ENCODE measurements around the gene PRDM13.
A peak's percentile ranks its signal among the peaks of the same experiment; 100 is the strongest.
"Not testable (repeated sequence)": the region's sequence is repeated elsewhere in the genome, so short reads cannot be mapped to it uniquely, and the experiment has no call there.

PRDM13 gene

DNA sequence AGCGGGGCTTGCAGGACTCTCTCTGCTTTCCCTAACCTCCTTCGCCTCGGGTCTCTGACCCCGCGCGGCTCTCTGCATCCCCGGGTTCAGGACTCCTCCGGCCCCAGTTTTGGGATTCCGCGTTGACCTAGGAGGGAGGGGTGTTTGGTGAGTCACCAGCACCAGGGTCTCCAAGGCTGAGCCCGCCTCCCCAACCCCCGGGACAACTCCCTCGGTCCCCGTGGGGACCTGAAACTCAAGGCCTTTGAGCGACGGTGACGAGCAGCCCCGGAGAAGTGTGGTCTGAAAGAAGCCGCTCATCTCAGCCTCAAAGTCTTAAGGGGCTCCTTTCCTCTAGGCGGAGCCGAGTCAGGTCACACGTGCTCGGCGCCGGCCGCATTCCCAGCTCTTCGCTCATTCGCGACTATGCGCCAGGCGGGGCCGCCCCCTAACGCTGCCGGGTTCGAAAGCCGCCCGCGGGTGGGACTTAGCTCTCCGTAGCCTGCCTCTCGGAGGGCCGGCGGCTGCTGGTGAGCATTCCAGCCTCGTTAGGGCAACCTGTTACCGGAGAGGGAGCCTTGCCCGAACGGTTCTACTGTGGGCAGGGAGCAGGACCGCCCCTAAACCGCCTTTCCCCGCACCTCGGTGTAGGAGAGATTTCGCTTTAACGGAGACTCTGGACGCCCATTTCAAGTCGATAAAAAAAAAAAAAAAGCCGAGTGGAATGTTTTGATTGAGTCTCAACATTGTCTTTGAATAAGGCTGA, 3.0 kb upstream of the PRDM13 start:
- DNase-seq (ENCODE audit: low spot score), result peak; percentile 70

DNA sequence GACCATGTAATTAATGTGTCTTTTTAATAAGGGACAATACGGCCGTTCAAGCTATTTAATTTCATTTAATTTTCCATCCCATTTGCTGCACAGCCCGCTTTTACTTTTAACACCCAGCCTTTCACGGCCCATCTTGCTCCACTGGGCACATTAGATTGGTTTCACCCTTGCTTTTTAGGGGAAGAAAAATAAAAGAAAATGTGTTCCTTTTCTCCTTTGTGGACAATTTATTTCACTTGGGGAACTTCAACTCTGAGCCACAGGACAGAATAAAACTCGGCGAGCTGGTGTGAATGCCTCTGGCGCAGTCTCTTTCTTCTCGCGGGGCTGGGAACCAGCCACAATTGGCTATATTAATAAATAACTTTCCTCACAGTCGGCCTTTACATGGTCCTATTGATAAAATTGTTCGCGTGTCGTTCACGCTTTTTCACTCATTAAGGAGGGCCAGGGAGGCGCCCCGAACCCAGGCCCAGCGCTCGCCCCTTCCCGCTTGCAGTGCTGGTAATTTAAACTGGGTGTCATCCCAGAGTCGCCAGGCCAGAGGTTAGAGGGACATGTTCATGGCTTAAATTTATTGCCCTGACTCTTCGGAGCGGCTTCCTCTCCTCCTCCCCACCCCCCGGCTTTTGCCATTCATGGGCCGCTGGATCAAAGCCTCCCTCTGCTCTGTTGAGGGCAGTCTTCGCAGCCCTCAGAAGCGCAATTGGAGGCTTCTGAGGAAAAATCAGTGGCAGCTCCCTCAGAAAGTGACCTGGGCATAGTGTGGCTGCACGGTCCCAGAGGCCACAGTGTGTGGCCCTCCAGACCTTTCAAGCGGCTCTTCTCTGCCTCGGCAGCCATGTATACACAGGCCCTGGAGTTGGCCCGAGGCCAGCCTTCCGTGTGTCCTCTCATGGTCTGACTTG, 2.2 kb upstream of the PRDM13 start:
- DNase-seq (ENCODE audit: low spot score), result no peak

DNA sequence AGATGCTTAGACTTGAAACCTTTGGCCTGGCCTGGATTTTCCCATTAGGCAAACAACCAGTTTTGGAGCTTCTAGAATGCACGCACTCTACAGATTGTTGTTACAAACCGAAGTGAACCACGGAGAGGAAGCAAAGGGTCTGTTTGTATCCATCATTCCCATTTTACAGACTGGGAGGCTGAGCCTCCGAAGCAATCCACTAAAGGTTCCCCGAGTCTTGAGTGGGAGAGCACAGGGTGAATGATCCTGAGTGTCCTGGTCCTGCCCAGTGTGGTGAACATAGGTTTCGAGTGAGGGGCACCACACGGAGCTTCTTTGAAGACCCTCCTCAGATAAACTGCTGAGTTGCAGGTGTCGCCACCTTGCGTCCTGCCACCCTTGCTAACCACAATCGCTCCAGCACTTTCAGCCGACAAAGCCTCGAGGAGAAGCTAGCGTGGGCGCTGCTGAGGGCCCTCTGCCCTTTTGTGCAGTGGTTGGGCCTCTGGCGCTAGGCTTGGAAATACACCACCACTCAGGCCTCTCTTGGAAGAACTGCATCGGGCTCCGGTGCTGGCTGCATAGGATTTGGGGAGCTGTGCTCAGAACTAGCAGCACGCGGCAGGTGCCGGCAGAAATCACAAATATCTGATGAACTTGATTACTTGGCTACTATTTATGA, 1.4 kb upstream of the PRDM13 start:
- DNase-seq (ENCODE audit: low spot score), result peak; percentile 27

DNA sequence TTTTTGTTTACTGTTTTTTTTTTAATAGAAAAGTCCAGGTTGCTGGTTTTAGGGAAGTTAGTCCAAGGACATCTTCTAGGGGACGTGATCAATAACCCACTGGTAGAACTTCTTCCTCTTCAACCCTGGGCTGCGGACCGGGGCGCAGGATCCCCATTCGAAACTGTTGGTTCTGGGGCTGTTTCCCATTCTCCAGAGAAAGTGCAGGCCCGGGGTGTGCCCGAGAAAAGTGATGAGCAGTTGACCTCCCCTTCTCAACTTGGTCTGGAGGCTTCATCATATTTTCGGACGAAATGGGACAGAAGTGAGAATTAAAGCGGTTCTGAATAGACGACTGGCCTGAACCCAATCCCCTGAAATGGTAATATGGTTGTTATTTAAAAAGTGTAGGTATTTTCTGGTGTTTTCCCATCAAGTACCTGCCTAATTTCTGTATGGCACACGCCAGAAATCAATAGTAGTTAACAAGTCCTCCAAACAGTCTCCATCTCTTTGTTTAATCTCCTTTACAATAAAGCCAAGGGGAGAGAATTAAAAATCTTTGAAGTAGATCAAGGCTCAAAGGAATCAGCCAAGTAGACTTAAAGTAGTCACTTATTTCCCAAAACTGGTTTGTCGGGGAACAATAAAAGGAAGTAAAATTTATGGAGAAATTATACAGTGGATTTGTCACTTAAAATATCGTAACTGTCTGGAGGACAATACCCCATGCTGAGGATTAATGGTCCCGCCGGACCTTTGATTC, 550 bp upstream of the PRDM13 start:
- DNase-seq (ENCODE audit: low spot score), result no peak

DNA sequence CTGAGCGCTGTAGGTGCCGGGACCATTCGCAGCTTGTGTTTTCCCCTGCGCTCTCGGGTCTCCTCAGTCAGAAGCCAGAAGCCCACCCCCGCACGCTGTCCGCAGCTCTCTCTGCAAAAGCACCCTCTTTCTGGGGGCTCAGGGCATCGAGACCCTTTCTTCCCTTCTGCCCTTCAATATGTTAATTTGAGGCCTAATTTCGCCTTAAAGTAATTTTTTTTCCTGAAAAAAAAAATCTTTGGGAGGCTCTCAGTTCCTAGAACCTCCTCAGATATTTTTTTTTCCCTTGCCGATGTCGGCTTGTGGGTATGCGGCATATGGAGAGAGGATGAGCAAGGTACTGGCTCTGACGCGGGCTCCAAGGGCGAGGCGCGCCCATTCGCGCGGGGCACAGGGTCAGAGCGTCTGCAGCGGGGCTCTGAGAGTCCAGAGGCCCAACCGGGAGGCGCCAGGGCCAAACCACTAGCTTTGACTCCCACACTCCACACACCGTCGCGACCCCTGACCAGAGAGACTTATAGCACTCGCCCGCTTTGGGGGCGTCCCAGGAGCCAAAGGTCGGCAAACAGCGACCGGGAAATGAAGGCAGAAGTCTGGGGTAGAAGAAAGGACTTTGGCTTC, 893 bp downstream of the PRDM13 start:
- no peak for DNase-seq (ENCODE audit: low spot score)

DNA sequence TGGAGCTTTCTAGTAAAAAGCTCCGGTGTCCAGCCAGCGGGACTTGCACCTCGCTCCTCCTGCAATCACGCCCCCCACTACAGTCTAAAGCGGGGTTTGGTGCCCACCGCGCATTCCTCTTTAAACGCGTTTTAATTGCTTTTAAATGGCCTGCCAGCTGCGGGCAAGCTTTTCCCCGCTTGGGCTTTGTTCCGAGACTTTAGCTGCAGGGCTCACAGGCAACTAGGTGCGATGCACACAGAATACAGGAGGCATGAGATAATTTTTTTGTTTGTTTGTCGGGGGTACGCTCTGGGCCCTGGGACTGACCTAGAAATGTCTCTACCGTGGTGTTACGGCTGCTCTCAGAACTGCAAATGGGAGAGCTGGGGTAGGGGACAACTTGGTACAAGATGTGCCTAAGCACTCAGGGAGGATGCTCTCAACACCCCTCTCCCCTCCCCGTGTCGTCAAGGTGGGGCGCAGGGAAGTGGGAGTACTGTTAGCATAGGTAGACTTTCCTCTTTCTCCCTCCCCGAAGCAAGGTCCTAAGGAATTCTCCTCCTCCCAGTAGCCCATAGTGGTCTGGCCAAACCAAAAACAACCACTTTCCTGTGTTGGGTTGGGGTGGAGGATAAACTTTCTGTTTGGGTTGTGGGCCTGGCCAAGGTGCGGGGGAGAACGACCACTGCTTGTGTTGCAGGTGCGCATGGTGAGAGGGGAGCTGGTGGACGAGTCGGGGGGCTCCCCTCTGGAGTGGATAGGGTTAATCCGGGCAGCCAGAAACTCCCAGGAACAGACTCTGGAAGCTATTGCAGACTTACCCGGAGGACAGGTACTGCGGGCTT, 1.6 kb downstream of the PRDM13 start:
- no peak for DNase-seq (ENCODE audit: low spot score)

DNA sequence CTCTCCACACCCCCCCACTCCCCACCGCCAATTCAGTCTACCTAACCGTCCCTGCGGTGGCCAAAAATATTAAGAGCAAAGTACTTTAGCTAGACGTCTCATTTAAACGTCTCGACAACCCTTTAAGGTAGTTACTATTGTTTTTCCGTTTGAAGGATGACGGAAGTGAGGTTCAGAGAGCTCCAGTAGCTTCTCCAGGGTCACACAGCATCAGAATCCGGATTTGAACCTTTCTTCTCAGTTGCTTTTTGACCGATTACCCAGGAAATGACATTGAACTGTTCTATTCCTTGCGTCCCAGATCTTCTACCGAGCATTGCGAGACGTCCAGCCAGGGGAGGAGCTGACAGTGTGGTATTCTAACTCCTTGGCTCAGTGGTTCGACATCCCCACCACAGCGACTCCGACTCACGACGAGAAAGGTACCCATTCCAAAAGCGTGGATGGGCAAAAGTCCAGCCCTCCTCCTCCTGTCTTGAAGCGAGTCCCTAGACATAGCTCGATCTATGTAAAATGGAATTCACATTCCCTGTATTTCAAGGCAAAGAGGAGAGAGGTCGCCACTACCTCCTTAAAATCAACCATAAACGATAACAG, 2.4 kb downstream of the PRDM13 start:
- no peak for DNase-seq (ENCODE audit: low spot score)

DNA sequence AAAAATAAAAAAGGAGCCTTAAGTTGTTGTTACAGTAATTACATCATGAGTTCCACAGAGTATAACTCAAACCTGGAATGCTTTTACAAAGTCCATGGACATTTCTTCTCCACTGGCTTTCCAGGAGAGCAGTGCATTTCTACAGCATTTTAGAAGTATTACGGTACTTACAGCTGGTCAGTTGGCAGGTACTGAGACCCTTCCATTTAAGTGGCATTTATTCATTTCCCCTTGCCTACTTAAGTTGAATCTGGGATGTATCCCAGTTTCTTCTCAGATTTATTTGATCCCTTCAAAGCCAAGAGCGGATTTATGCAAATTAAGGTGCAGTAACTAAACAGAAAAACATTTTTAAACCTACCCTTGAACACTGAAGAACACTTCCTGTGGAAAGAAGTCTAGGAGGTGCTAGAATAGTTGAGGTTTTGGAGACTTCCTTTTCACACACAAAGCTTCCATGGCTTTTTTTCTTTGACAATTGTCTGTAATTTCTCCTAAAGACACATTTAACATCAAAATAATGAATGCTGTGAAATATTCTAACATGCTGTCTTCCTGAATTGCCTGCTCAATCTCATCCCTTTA, 3.4 kb downstream of the PRDM13 start:
- DNase-seq (ENCODE audit: low spot score), result no peak

DNA sequence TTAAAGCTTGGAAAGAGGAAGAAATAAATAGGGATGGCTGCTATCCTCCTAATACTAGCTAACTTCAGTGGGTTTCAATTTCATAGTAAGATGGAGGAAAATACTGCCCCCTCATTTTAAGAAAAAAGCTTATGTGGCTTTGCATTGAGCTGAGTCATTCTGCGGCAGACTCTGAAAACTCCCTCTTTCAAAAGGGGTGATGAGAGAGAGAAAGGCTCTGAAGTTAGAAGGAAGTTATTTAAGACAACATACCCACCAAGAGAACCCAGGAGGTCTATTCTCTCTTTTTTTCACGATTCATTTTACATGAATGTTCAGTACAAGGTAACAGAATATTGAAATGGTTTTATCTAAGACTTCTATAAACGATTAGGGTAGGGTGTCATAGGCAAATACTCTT, 4.5 kb downstream of the PRDM13 start:
- no peak for DNase-seq (ENCODE audit: low spot score)

DNA sequence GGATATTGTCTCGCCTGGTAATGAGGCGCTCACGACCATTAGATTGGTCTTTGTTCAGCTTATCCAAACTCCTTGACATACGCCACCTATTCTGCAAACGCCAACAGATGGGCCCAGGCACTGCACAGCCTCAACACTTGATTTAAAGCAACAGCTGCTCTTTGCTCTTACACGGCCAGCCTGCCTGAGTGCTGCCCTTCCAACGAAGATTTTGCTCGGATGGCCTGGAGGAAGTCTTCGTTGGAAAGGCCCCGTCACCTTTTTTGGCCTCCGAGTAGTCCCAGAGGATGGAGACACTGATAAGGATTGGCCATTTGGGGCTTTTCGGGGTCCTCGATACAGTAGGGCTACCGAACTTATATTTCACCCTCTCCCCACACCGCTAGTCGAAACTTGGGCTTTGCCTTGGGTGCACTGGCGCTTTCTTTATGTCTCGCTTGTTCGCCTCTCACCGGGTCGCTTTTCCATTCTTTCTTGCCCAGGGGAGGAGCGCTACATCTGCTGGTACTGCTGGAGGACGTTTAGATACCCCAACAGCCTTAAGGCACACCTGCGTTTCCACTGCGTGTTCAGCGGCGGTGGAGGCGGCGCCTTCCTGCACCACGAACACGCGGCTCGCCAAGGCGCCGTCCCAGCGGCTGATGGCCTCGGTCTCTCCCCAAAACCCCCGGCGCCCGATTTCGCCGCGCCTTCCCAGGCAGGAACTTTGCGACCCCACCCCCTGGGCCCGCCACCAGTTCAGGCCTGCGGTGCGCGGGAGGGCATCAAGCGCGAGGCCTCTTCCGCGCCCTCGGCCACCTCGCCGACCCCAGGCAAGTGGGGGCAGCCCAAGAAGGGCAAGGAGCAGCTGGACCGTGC, 6.1 kb downstream of the PRDM13 start:
- DNase-seq (ENCODE audit: low spot score), result no peak

DNA sequence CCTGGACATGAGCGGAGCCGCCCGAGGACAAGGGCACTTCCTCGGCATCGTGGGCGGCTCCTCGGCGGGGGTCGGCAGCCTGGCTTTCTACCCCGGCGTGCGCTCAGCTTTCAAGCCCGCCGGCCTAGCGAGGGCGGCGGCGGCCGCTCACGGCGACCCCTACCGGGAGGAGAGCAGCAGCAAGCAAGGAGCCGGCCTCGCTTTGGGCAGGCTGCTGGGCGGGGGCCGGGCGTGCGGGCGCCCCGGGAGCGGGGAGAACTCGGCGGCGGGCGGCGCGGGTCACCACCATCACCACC, 6.7 kb downstream of the PRDM13 start:
- DNase-seq (ENCODE audit: low spot score), result peak; percentile 85

DNA sequence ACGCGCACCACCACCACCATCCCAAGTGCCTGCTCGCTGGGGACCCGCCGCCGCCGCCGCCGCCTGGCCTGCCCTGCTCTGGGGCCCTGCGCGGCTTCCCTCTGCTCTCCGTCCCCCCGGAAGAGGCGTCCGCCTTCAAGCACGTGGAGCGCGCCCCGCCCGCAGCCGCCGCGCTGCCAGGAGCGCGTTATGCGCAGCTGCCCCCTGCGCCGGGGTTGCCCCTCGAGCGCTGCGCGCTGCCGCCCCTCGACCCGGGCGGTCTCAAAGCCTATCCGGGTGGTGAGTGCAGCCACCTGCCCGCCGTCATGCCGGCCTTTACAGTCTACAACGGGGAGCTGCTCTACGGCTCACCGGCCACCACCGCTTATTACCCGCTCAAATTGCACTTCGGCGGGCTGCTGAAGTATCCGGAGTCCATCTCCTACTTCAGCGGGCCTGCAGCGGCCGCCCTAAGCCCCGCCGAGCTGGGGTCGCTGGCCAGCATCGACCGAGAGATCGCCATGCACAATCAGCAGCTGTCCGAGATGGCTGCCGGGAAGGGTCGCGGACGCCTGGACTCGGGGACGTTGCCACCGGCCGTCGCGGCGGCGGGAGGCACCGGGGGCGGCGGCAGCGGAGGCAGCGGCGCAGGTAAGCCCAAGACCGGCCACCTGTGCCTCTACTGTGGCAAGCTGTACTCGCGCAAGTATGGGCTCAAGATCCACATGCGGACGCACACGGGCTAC, 7.2 kb downstream of the PRDM13 start:
- peak; percentile 41 for DNase-seq (ENCODE audit: low spot score)

DNA sequence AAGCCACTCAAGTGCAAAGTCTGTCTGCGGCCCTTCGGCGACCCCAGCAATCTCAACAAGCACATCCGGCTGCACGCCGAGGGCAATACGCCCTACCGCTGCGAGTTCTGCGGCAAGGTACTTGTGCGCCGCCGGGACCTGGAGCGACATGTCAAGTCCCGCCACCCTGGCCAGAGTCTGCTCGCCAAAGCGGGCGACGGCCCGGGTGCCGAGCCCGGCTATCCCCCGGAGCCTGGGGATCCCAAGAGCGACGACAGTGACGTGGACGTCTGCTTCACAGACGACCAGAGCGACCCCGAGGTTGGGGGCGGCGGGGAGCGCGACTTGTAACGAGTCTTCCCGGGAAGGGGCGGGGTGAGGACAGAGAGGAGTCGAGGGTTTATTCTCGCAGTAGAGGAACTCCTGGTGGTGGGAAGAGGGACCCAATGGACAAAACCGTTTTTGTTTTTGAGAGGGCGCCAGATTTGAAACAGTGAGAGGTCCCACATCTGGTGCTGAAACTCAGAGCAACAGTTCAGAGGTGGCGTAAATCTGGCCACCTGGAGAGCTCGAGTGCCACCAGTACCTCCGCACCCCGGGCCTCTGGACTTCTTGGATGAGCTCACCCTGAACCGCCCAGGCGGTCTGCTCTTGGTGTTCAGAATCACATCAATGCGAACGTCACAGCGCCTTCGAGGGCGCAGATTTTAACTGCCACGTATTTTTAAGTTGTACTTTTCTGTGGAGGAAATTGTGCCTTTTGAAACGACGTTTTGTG, 8.0 kb downstream of the PRDM13 start:
- DNase-seq (ENCODE audit: low spot score), result peak; percentile 47

DNA sequence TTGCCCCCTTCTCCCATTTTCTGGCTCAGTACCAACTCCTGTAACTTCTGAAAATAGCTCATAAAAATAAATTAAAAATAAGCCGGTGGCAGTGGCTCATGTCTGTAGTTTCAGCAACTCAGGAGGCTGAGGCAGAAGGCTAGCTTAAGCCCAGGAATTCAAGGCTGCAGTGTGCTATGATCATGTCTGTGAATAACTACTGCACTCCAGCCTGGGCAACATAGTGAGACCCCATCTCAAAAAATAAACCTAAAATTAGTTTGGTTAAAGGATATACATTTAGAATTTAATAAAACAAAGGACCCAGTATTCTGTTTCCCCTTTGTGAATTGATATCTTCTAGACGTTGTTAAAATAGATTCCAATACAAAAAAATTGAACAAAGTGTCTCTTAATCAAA, 10.5 kb downstream of the PRDM13 start:
- no peak for DNase-seq (ENCODE audit: low spot score)

DNA sequence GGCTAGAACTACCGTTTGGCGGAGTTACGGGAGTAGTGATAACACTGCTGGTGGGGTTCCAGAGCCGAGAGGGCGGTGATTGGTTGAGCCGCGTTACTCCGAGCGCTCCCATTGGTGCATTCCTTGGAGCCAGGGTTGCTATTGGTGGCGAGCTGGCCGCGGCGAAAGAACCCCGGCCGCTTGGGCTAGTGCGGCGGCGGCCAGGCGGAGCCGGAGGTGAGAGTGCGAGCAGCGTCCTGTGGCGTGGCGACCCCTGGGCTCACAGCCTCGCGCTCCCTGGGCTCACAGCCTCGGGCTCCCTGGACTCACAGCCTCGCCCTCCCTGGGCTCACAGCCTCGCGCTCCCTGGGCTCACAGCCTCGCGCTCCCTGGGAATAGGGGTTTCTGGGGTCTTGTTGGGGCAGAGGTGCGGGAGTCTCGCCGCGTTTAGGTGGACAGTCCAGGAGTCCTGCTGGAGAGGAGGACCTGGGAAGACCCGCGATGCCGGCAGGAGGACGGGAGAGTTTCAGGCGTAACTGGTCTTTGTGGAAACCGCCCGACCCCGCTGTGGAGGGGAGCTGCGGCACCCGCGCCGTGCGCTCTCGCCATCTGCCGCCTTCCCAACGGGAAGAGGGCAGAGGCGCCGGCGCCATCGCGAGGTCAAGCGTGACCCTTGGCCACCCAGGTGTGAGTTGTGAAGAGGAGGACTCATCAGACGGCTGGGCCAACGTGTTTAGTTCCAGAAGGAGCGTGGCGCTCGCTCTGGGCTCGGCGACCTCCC, 12.2 kb downstream of the PRDM13 start:
- DNase-seq (ENCODE audit: low spot score), result peak; percentile 80

DNA sequence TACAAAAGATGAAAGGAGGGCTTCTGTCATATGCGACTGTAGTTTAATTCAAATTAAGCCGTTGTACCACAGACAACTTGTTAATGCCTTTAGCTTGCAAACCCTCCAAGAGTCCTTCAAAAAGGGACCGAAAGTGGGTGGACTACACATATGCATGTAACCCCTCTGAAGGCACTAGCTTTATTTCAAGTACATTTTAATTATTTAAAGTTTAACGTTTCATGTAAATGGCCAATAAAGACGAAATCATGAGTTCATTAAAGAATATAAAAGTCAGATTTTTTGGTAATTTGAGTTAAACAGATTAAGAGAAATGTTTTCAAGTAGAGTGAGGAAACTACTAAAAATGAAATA, 12.8 kb downstream of the PRDM13 start:
- no peak for DNase-seq (ENCODE audit: low spot score)

DNA sequence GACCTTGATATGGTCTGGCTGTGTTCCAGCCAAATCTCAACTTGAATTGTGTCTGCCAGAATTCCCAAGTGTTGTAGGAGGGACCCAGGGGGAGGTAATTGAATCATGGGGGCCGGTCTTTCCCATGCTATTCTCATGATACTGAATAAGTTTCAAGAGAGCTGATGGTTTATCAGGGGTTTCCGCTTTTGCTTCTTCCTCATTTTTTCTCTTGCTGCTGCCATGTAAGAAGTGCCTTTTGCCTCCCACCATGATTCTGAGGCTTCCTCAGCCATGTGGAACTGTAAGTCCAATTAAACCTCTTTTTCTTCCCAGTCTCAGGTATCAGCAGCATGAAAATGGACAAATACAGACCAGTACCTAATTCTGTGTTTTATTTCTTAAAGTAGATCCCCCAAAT, 15.4 kb downstream of the PRDM13 start:
- not testable (repeated sequence) for DNase-seq (ENCODE audit: low spot score)

Data from iPS-NIHi11 (cell line).